8988T (cell line): ENCODE data around the gene PXDN.
"Not testable (repeated sequence)": the region's sequence is repeated elsewhere in the genome, so short reads cannot be mapped to it uniquely, and the experiment has no call there.

Experiments
- DNase-seq: peaks from one replicate; pipeline ENCODE4 v3.0.0; 2011

The PXDN gene, protein sequence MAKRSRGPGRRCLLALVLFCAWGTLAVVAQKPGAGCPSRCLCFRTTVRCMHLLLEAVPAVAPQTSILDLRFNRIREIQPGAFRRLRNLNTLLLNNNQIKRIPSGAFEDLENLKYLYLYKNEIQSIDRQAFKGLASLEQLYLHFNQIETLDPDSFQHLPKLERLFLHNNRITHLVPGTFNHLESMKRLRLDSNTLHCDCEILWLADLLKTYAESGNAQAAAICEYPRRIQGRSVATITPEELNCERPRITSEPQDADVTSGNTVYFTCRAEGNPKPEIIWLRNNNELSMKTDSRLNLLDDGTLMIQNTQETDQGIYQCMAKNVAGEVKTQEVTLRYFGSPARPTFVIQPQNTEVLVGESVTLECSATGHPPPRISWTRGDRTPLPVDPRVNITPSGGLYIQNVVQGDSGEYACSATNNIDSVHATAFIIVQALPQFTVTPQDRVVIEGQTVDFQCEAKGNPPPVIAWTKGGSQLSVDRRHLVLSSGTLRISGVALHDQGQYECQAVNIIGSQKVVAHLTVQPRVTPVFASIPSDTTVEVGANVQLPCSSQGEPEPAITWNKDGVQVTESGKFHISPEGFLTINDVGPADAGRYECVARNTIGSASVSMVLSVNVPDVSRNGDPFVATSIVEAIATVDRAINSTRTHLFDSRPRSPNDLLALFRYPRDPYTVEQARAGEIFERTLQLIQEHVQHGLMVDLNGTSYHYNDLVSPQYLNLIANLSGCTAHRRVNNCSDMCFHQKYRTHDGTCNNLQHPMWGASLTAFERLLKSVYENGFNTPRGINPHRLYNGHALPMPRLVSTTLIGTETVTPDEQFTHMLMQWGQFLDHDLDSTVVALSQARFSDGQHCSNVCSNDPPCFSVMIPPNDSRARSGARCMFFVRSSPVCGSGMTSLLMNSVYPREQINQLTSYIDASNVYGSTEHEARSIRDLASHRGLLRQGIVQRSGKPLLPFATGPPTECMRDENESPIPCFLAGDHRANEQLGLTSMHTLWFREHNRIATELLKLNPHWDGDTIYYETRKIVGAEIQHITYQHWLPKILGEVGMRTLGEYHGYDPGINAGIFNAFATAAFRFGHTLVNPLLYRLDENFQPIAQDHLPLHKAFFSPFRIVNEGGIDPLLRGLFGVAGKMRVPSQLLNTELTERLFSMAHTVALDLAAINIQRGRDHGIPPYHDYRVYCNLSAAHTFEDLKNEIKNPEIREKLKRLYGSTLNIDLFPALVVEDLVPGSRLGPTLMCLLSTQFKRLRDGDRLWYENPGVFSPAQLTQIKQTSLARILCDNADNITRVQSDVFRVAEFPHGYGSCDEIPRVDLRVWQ (N-terminal part only)

DNA sequence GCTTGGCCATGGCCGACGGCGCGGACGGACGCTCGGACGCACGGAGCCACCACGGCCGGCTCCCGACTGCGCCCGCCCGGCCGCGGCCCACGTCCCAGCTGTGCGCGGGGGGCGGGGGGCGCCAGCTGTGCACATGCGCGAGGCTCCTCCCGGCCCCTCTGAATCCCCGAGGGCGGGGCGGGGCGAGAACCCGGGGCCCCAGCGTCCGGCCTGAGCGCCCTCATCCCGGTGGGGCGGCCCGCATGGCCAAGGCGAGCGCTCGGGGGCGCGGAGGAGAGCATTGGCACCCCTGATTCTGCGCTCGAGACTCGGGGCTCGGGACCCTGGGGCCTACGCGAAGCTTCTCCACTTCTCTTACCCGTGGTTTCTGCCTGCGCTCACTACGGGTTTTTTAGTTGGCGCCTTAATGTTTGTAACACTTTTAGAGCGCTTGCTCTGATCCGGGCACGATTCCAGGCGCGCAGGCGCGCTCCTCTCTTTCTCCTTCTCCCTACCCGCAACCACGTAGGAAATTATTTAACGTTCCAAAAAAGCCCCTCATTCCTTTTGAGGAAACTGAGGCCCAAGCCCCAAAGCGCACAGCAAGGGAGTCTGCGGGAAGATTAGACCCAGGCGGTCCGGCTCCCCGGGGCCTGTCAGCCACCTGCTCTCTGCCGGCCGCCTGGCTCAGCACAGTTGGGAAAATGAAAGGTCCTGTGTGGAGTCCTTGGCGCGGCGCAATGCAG, at the start of gene PXDN:
Gene PXDN, minus strand, starts transcription at position 70 of the 725 bp plus-strand sequence. Its CDS starts 60 bp downstream, at position 10.
- no peak for DNase-seq

DNA sequence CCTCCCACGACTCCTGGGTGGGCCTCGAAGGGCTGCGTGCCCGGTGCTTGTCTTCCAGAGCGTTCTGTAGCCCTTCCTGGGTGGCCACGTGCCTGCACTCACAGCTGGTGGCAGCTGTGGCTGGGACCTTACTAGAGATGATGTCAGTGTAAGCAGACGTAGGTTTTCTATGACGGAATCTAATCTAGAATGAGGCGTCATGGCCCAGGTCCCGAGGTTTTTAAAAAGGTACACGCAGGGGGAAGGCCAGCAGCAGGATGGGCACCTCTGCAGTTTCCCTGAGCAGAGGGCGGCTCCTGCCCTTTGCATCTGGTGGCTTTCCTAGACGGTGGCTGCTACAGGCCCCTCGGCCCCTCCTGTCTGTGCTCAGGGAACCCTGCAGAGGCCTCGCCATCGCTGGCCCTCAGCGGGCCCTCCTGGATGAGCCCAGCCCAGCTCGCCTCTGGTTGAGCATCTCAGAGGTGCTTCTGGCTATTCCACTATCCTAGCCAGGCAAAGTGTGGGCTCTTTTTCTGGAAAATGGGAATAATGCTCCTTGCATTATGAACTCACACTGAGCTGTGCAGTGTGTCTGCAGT, 49.6 kb upstream of the PXDN start:
- DNase-seq = no peak

DNA sequence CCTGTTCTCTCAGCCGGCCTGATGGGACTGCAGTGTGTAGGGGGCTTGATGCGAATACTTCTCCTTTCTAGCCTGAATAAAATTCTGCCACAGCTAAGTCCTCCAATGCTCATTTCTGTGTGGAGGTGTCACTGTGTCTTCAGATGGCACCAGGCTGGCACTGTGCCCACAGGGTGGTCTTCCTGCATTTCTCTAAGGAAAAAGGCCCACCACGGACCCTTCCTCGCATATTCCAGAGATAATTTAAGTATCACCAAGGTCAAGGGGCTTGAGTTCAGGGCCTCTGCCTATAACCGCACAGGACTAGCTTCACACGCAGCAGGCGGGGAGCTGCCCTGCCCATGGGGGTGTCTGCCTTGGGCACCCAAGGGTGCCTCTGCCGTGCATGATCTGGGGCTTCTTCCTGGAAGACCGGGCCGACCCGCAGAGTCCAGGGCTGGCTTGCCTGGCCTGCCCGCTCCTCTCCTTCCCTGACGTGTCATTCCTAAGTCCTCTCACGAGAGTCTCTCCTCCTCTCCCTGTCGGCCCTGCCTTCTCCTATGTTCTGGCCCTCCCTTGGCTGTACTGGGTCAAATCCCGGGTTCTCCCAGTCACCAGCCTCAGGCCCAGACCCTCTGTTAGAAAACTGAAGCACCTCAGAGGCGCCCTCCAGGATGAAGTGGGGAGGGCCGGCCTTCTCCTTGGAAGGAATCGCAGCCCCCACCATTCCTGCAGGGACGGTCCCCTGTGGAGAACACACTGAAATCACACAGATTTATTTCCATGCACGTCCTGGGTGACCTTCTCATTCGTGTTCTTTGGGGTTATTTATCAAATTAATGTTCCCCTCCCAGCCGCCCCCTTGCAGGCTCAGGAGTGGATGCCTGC, 48.9 kb upstream of the PXDN start:
- DNase-seq = no peak

DNA sequence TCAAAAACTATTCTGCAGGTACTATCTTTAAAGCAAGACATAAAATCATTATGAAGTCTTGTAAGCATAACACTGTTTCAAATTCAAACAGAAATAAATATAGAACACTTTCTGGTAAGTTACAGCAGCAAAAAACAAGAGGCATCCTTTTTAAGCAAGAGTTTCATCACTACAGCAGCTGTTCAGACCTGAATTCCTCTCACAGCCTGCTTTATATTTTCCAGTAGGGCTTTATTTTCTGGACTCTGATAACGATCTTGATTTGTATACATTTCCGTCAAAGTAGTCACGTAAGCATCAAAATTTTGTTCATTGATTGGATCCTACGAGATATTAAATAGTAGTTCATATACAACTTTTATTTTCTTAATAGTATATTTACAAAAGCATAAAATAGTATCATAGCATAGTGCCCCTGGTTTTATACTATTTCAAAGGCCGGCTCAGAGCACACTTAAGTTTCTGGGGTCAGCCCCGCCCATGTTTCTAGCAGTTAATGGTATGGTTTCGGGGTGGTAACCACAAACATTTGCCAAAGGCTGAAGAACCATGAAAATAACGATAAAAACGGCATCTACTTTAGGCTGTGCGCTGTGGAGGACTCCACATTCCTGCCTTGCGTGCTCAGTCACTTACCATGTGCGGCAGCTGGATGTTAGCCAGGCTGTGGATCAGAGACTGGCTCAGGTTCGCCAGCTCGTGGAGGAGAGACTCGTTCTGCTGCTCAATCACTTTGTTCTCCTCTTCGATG, 47.5 kb upstream of the PXDN start:
- DNase-seq = no peak

DNA sequence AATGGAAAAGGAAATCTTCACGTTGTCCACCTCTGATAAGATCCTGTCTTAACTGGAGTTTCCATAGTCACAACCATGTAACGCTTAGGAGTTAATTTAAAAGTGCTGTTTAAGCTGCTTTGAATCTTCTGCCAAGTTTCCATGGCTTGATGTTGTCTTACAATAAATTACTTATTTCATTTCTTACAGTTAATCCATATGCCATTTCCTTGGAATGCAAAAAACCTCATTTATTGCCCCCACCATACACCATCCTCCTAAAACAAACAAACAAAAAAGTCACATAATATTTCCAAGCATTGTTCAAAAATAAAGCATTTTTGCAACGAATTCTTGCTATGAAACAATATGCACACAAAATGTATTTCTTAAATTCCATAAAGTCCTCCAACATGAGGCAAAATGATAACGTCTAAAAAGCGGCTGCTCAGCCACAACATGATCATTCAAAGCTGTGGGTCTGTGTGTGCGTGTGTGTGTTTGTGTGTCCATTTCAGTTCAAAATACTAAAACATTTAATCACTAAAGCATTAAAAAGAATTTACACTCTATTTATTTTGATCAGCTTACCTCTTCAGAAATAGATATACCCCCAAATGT, 46.8 kb upstream of the PXDN start:
- no peak for DNase-seq

DNA sequence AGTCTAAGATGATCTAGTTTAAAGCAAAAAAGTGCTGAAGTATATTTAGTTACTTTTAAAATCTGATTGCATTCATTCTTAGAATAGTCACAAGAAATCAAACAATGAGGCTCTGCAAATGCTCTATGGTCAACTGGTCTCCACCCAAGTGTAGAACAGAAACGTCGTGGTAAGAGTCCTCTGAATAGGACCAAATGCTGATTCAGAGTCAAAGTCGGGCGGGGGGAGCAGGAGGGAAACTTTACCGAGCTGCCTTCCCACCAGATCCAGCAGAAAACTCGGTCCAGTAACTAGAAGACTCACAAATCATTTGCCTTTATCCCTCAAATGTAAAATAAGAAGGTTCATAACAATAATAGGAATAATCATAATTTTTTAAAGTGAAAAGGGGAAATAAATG, 46.2 kb upstream of the PXDN start:
- no peak for DNase-seq

DNA sequence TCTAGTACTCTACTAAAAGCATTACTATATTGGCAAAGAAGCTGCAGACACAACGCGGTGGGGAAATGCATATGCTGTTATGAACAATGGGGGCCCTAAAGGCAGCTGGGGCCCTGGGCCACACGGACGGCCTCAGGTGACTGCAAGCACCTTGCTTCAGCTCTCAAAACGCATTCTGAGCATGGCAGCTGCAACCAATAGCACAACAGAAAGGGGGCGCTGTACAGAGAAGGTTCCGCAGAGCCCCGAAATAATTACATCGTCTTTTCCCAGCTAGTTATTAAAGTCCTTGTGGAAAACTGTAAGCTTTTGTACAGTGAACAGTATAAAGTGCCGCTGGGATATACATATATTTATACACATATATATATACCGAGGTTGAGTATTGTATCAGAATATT, 45.3 kb upstream of the PXDN start:
- DNase-seq = no peak

DNA sequence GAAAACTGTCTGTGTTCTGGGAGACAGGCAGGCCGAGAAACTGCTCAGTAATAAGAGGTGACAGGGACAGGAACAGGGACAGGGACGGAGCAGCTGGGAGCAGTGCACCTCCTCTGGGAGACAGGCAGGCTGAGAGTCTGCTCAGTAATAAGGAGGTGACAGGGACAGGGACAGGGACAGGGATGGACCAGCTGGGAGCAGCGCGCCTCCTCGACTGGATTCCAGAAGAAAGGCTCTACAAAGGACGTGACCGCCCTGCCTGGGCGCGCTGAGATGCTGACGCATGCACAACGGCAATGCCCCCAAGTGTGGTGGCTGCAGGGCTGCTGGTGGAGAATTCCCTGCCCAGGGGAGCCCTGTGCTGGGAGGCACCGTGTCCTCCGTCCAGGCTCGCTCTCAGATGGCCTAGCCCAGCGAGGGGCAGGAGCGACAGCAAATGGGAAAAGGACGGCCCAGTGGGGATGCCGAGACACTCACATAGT, 44.2 kb upstream of the PXDN start:
- no peak for DNase-seq

DNA sequence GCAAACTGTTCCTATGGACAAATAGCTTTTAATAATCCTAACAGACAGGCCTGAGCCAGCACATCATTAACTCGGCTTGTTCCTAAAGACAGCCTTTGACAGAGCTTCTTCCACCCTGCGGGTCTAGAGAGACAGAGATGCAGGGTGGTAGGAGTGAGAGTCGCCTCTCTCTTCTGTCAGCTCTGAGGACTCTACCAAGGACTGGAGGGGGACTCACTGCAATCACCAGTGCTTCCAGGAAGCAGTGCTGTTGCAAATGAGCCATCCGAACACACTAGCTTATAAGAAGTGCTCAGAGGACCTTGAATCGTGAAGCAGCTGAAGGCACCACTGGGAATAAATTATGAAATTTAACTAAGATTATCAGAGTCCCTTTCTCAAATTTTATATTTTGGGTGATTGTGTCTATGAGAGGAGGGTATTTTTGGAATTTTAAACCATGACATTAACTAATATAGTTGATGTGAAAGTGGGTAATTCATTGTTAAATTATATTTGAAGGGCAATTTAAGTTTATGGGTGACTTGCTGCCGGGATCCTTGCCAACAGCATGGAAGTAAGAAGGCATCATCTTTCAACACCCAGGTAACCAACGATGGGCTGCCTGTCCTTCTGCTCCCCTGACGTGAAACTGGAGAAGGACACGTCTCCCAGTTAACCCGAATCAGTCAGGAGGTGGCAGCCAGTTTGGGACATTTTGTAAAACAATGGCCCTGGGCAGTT, 43.6 kb upstream of the PXDN start:
- no peak for DNase-seq

DNA sequence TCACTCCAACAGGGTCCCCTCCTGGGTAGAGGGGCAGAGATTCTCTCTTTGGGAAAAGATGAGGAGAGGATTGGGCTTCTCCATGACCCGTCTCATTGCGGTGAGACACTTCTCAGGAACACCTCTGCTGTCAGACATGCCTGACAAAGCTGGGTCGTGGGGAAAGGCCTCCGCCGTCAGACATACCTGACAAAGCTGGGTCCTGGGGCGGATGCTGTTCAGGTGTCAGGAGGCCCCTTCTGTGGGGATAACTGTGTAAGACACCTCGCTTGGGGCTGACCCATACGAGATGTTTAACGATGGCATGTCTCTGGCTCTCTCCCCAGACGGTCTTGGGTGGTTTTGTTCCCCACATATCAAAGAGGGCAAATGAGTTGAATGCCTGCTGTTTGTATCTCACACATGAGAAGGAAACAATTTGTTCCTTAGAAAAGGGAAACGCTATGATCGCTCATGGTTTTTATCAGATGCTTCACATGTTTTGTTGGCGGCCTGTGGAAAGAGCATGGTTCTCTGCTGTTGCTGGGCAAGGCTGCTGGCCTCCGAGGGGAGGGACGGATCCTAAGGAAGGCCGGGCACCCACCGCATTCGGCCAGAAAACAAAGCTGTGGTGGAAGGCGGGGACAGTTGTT, 40.8 kb upstream of the PXDN start:
- no peak for DNase-seq

DNA sequence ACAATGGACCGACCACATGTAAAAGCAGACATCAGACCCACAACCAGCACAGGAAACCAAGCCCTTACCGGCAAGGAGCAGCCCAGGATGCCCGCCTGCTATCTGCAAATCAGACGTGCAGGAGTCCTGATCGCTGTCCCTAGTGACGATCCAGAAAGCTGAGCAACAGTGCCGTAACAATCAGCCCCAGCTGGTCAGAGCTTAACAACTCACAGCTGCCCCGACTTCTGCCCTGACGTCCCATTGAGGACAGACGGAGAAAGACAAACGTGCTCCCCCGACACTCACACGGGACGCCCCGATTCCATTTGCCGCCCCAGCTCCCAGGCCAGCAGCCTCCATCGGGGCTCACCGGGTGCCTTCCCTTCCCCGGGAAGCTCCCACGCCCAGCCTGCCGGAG, 39.8 kb upstream of the PXDN start:
- no peak for DNase-seq

DNA sequence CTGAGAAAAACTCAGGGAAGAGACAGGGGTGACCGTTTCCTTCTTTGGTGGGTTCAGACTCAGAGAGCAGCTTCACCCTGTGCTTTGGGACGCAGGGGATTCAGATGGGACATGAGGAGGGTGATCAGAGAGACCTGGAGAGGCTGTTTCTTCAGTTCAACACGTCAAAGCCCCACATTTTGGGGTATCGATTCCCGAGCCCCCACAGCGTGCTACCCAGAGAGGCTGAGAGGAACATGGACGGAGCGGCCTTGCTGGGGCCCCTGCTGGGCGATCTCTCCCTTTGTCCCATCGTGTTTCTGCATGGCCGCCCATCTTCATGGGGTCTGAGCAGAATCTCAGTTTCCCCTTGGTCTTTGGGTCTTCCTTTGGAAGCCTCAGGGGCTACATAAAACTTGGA, 38.2 kb upstream of the PXDN start:
- no peak for DNase-seq

DNA sequence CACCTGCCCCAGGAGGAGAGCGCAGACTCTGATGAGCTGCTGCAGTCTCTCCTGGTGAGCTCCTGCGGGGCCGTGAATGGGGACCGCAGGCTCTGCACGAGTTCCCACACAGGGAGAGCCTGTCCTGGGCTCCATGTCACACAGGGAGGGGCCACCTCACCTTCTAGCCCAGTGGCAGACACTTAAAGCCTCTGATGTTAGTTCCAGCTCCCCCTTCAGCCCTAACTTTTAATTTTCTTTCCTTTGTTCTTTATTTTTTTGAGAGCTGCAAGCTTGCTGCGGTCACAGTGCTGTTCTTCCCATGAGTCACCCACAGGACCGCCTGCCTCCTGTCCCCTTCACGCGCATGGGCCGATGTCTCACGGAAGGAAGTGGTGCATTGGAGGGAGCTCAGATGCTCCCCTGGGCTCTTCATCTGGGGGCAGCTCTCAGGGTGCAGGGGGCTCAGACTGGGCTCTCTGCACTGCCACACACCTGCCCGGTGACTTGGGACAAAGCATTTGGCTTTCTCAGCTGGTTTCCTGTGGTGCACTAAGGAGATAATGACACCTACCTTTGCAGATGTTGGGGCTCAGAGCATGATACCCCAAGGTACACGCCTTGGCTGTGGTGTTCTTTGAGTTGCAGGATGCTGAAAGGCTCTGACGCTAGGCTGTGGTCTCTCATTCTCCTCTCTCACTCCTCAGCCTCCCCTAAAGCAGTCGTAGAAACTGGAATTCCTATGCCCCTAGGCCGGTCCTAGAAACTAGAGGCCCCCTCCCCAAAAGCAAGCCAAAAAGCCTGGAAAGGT, 37.2 kb upstream of the PXDN start:
- DNase-seq = no peak

DNA sequence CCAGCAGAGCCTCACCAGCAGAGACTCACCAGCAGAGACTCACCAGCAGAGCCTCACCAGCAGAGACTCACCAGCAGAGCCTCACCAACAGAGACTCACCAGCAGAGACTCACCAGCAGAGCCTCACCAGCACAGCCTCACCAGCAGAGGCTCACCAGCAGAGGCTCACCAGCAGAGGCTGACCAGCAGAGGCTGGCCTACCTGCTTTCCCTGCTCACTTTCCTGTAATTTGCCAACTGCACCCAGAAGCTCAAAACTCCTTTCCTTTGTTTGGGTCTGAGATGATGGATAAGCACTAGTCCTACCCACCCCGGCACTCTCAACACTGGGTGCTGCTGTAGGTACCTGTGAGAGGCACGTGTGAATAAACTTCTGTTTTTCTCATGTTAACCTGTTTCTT, 36.4 kb upstream of the PXDN start:
- DNase-seq = no peak

DNA sequence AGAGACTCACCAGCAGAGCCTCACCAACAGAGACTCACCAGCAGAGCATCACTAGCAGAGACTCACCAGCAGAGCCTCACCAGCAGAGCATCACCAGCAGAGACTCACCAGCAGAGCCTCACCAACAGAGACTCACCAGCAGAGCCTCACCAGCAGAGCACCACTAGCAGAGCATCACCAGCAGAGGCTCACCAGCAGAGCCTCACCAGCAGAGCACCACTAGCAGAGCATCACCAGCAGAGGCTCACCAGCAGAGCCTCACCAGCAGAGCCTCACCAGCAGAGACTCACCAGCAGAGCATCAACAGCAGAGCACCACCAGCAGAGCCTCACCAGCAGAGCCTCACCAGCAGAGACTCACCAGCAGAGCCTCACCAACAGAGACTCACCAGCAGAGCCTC, 35.7 kb upstream of the PXDN start:
- not testable (repeated sequence) for DNase-seq

DNA sequence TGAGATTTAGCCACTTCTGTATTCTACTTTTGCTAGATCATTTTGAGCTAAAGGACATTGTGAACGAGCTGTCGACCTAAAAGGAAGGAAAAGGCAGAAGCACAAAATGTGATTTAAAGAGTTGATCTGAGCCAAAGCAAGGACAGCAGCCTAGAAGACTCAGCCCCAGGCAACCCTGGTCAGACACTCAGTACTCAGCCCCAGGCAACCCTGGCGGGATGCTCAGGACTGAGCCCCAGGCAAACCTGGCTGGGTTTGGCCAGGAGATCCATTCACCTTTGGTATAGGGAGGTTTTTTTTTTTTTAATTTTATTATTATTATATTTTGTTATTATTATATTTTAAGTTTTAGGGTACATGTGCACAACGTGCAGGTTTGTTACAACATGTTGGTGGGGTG, 34.3 kb upstream of the PXDN start:
- DNase-seq = no peak

DNA sequence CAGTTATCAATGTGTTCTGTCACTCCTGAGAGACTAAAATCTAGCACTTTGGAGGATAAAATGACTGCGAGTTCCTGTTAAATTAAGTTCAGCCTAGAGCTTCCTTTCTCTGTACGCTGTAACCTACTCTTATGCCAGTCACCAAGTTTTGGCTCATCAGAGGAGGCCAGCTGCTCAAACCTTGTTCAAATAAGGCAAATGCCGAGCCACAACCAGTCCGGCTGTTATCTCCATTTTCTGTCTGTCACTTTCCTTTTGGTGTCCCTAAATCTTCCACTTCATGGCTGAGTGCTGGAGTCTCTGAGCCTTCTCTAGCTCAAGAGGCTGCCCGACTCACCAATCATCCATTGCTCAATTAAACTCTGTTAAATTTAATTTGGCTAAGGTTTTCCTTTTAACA, 33.5 kb upstream of the PXDN start:
- no peak for DNase-seq

DNA sequence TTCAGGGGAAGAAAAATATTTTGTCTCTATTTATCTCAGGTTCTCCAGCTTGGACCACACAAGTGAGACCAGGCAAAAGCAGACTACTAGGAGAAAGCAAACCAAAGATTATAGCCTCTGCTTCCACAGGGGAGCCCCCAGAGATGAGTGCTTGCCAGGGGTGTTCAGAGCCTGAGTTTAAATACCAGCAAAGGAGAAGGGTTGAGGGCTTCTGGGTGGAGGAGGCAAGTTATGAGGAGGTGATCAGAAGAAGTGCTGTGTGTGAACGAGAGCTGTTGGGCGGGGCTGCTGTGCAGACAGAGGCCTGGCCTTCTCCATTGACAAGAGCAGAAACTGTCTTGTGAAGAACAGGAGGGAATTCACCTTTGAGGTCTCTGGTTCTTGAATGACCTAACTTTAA, 32.8 kb upstream of the PXDN start:
- DNase-seq = no peak
